Measurements from ENCODE around the gene CCDC174.

Gene CCDC174

GRCh38 chr3:14700891-14701290, 49.3 kb downstream of the CCDC174 start:
- no peak overlapping the region for H3K4me3 ChIP-seq (ENCODE audit: low read depth, low read length)
- TF ChIP-seq MAX (IDR thresholded peaks at IDR 0.05; ENCODE audit: low read depth, low read length) (no peak), POLR2A (IDR thresholded peaks at IDR 0.05; ENCODE audit: extremely low read depth, insufficient read length) (no peak), MYC (IDR thresholded peaks at IDR 0.05; ENCODE audit: low read depth, low read length) (no peak), CTCF (IDR thresholded peaks at IDR 0.05; ENCODE audit: low read depth, low read length) (no peak)
- no peak for DNase-seq (ENCODE audit: low read depth)

- H3K4me3 ChIP-seq (ENCODE audit: low read depth, low read length) = no peak overlapping the region
- TF ChIP-seq MAX (IDR thresholded peaks at IDR 0.05; ENCODE audit: low read depth, low read length) (no peak), MYC (IDR thresholded peaks at IDR 0.05; ENCODE audit: low read depth, low read length) (no peak), CTCF (IDR thresholded peaks at IDR 0.05; ENCODE audit: low read depth, low read length) (no peak), POLR2A (IDR thresholded peaks at IDR 0.05; ENCODE audit: extremely low read depth, insufficient read length) (no peak)
- DNase-seq (ENCODE audit: low read depth) = no peak
Observed at GRCh38 chr3:14701676-14702075, 50.1 kb downstream of the CCDC174 start.

GRCh38 chr3:14703128-14703750, 51.7 kb downstream of the CCDC174 start:
- no peak overlapping the region for H3K4me3 ChIP-seq (ENCODE audit: low read depth, low read length)
- TF ChIP-seq MYC (IDR thresholded peaks at IDR 0.05; ENCODE audit: low read depth, low read length) (no peak), CTCF (IDR thresholded peaks at IDR 0.05; ENCODE audit: low read depth, low read length) (no peak), POLR2A (IDR thresholded peaks at IDR 0.05; ENCODE audit: extremely low read depth, insufficient read length) (no peak), MAX (IDR thresholded peaks at IDR 0.05; ENCODE audit: low read depth, low read length) (no peak)
- no peak for DNase-seq (ENCODE audit: low read depth)

- no peak overlapping the region for H3K4me3 ChIP-seq (ENCODE audit: low read depth, low read length)
- no peak for DNase-seq (ENCODE audit: low read depth)
- TF ChIP-seq CTCF (IDR thresholded peaks at IDR 0.05; ENCODE audit: low read depth, low read length) = no peak
- no peak for TF ChIP-seq MAX (IDR thresholded peaks at IDR 0.05; ENCODE audit: low read depth, low read length)
- no peak for TF ChIP-seq POLR2A (IDR thresholded peaks at IDR 0.05; ENCODE audit: extremely low read depth, insufficient read length)
- TF ChIP-seq MYC (IDR thresholded peaks at IDR 0.05; ENCODE audit: low read depth, low read length) = no peak
Observed at GRCh38 chr3:14703791-14704190, 52.2 kb downstream of the CCDC174 start.

- DNase-seq (ENCODE audit: low read depth) = no peak
- H3K4me3 ChIP-seq (ENCODE audit: low read depth, low read length) = no peak overlapping the region
- TF ChIP-seq MAX (IDR thresholded peaks at IDR 0.05; ENCODE audit: low read depth, low read length) = no peak
- TF ChIP-seq POLR2A (IDR thresholded peaks at IDR 0.05; ENCODE audit: extremely low read depth, insufficient read length) = no peak
- TF ChIP-seq MYC (IDR thresholded peaks at IDR 0.05; ENCODE audit: low read depth, low read length) = no peak
- no peak for TF ChIP-seq CTCF (IDR thresholded peaks at IDR 0.05; ENCODE audit: low read depth, low read length)
Observed at GRCh38 chr3:14706096-14706495, 54.5 kb downstream of the CCDC174 start.
